IgD-negative memory B cell (primary cell): ENCODE data around the gene ARL3. TPM values are rescaled to one million over a fixed set of nuclear protein-coding genes. Genes with fewer than 3 reads are reported as not detected.
"Not testable (repeated sequence)": the region's sequence is repeated elsewhere in the genome, so short reads cannot be mapped to it uniquely, and the experiment has no call there.

Experiments used
- H3K27ac Mint-ChIP-seq, 3 donors: one replicate each; pipeline ENCODE4 v1.8.0; 2020 to 2022; ENCODE audit warnings: mild to moderate bottlenecking in 3 of 3, mixed read lengths in 3 of 3, moderate library complexity in 1 of 3
- H3K27me3 Mint-ChIP-seq: one replicate; pipeline ENCODE4 v1.8.0; 2021; ENCODE audit warnings: mixed read lengths
- H3K36me3 Mint-ChIP-seq: one replicate; pipeline ENCODE4 v1.8.0; 2020; ENCODE audit warnings: mild to moderate bottlenecking, mixed read lengths
- H3K4me1 Mint-ChIP-seq, 3 donors: one replicate each; pipeline ENCODE4 v1.8.0; 2020 to 2022; ENCODE audit warnings: mixed read lengths in 3 of 3, mild to moderate bottlenecking in 1 of 3
- H3K4me3 Mint-ChIP-seq, 4 donors: one replicate each; pipeline ENCODE4 v1.8.0; 2020 to 2022; ENCODE audit warnings: mild to moderate bottlenecking in 4 of 4, mixed read lengths in 4 of 4, moderate library complexity in 3 of 4
- H3K9me3 Mint-ChIP-seq, 3 donors: one replicate each; pipeline ENCODE4 v1.8.0; 2020 to 2021; ENCODE audit warnings: mixed read lengths in 3 of 3, mild to moderate bottlenecking in 1 of 3
- polyA plus RNA-seq: library from polyadenylated mRNA; unstranded; fragments of 300-500 nt; fragmentation: Illumina TruSeq; gene quantifications from one replicate; pipeline ENCODE4 v1.2.3, GENCODE V29; 2021

The ARL3 gene
- polyA plus RNA-seq, 1 donor from 2014 or later = 3.8 TPM

DNA sequence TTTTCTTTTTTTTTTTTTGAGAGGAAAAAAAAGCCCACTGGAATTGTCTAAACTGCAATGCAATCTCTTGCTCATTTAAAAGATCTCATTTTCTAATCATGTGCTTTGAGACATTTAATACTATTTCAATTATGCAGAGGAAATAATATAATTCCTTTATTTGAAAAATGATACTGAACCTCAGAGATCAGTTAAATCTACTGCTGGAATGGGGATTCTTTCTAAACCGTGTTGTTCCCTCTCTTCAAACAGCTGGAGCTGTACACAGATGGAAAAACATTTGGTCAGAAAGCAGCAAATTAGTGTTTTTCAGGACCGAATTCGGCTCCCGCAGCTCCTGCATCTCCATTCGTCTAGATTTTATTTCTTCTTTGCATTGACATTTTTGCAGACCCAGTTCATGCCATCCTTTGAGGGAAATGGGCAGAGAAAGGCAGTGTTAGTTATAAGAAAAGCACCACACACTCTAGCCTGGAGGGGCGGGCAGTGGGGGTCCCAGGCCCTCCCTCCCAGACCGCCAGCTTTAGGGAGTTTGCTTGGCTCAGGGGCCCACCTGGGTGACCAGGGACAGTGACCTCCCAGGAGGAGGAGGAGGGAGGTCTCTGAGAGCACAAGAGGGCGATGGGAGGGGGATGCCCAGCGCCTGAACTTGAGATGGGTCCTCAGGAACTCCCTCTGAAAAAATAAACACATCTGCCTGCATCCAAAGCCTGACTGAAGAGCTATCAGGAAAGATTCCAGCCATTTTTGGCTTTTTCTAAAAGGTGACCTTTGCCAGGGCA lies 37.5 kb downstream of the ARL3 start:
- Mint-ChIP-seq H3K27ac (peak overlapping the region in 1 of 3 donors; percentile 33), H3K4me1 (peaks cover 23 to 34% (median 28%) of the 10 kb centered on the region in 3 donors), H3K9me3 (no peaks in the 10 kb centered on the region), H3K27me3 (no peaks in the 10 kb centered on the region), H3K36me3 (peaks cover 2% of the 10 kb centered on the region), H3K4me3 (no peak overlapping the region)

DNA sequence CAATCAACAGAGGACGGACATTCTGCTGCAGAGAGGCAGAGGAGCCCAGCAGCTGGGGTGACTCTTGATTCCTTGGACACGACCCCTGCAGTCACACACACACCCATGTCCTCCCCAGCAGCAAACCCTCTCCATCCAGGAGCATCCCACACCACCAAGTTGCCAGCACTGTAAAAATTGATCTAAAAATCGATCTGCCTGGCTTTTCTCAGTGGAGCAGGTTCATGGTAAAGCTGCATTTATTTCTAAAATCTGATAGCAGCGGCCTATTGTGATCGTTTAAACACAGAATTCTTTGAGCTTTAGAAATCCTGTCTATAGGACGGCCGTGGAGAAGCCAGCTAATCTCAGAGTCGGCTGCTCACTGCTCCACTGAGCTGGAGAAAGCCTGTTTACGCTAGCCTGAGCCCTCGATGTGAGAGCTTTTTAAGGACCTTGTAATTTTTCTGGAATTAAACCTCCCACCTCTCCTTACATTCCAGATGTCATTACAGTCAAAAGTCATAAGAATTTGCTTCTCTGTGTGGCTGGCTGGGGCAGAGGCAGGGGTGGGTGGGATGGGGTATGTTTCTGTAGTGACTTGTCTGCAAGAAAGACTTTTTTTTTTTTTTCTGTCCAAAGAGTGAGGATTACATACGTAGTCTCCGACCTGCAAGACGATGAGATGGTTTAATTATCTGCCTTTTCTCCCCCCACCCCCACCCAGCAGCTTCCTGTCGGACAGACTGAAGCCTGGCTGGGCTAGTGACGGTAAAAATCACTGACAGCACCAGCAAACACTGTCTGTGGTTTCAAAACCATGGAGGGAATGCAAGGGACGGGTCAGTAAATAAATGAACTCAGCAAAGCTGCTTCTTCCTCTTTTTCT lies 38.3 kb downstream of the ARL3 start:
- H3K27me3 Mint-ChIP-seq = no peaks in the 10 kb centered on the region
- no peak overlapping the region for H3K27ac Mint-ChIP-seq
- H3K9me3 Mint-ChIP-seq = no peaks in the 10 kb centered on the region
- peaks cover 2% of the 10 kb centered on the region for H3K36me3 Mint-ChIP-seq
- peaks cover 23 to 34% (median 28%) of the 10 kb centered on the region in 3 donors for H3K4me1 Mint-ChIP-seq
- peak overlapping the region in 2 of 4 donors; percentile 42 to 43 for H3K4me3 Mint-ChIP-seq

DNA sequence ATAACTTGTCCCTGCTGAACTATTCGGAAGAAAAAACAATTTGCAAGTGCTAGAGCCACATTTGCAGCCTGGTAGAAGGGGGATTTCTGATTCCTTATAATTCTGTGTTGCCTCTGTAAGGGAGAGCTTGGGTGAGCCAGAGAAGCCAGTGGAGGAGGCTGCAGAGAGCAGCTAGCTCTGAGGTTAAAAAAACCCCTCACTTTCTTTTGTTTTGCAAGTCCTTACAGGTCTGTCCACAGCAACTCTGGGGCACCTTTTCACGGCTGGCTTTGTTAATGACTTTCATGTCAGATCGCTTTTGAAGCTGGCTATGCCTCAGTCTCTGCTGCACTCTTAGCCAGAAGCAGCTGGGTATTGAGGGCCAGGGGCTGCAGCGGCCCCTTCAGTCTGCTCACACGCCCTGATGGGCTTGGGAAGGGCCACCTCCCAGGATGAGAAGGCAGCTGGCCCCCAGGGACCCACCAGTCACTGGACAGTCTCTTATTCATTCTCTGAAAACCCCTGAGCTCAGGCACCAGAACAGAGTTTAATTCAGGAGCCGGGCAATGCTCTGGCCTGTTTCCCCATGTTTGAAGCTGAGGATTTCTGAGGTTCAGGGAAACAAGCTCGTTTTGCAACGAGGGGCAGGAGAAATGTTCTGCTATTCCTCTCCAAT lies 39.1 kb downstream of the ARL3 start:
- H3K27me3 Mint-ChIP-seq = no peaks in the 10 kb centered on the region
- peaks cover 23 to 34% (median 28%) of the 10 kb centered on the region in 3 donors for H3K4me1 Mint-ChIP-seq
- peaks cover 2% of the 10 kb centered on the region for H3K36me3 Mint-ChIP-seq
- no peaks in the 10 kb centered on the region for H3K9me3 Mint-ChIP-seq
- peak overlapping the region in 2 of 4 donors; percentile 42 to 43 for H3K4me3 Mint-ChIP-seq
- H3K27ac Mint-ChIP-seq = peak overlapping the region in 2 of 3 donors; percentile 49 to 62

DNA sequence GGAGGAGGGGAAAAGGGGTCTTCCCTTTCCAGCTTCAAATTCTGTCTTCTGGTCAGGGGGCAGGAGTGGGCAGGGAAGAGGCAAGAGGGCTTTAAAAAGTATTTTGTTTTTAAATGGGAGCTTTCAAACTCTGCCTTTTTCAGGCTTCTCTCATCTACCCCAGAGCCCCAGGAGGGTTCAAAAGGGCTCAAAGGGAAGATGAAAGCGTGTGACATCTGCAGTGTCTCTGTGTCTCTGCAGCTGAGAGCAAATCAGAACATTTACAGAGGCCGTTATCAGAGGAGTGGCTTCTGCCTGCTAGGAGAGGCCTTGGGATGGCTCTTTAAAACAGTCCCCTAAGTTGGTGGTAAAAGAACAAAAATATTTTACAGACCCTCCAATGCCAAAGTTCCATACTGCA lies 39.6 kb downstream of the ARL3 start:
- Mint-ChIP-seq H3K27me3 (no peaks in the 10 kb centered on the region), H3K27ac (no peak overlapping the region), H3K36me3 (peaks cover 2% of the 10 kb centered on the region), H3K4me3 (peak overlapping the region in 1 of 4 donors; percentile 7), H3K9me3 (no peaks in the 10 kb centered on the region), H3K4me1 (peaks cover 23 to 34% (median 28%) of the 10 kb centered on the region in 3 donors)

DNA sequence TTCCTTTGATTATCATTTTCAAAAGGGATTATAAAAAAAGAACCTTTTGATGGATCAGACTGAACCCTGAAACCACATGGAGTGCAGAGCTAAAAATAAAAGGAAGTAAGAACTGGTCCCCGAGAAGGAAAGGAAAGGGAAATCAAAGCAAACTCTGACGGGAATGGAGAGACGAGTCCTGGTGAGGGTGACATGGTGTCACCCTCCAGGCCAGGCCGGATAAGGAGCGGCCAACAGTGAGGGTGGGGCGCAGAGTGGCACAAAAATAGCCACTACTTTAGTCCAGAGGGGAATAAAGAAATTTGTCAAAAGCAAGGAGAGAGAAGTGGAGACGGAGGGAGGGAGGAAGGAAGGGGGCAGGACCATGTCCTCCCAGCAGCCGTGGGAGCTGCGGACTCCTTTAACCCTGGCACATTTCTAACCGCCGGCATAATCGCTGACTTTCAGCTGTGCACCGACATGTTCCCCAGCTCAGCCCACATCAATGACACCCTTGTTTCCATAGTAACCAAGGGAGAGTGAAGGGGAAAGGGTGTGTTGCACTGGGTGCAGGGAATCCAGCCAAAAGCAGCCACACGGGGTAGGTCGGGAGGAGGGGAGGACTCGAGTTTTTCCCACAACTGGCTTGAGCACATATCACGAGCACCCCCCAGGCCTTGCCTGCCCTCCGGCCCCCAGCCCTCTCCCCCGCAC lies 40.2 kb downstream of the ARL3 start:
- Mint-ChIP-seq H3K27me3 (no peaks in the 10 kb centered on the region), H3K4me1 (peaks cover 22 to 34% (median 27%) of the 10 kb centered on the region in 3 donors), H3K36me3 (peaks cover 2% of the 10 kb centered on the region), H3K27ac (peak overlapping the region in 2 of 3 donors; percentile 11 to 54), H3K9me3 (no peaks in the 10 kb centered on the region), H3K4me3 (peak overlapping the region; percentile 1 to 79 (median 50))

DNA sequence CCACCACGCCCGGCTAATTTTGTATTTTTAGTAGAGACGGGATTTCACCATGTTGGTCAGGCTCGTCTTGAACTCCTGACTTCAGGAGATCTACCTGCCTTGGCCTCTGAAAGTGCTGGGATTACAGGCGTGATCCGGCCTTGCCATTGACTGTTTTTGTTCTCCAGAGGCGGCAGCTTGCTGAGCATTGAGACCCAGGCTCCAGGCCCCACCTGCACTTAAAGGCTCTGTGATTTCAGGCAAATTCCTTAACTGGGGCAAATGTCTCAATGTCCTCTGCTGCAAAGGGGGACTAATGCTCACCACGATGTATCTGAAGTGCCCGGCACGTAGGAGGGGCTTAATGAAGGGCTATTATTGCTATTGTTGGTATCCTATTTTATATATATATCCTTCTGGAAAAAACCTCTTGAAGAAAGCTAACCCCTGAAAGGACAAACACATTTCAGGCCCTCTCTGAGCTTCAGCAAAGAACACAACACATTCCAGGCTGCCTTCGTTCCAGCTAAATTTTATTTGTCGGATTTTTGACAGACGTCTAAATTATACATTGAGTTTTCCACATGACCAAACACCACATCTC lies 40.9 kb downstream of the ARL3 start:
- H3K4me1 Mint-ChIP-seq = peaks cover 21 to 34% (median 24%) of the 10 kb centered on the region in 3 donors
- H3K27ac Mint-ChIP-seq = peak overlapping the region in 2 of 3 donors; percentile 11 to 54
- H3K4me3 Mint-ChIP-seq = peak overlapping the region in 2 of 4 donors; percentile 56 to 63
- no peaks in the 10 kb centered on the region for H3K9me3 Mint-ChIP-seq
- H3K36me3 Mint-ChIP-seq = peaks cover 2% of the 10 kb centered on the region
- no peaks in the 10 kb centered on the region for H3K27me3 Mint-ChIP-seq

- Mint-ChIP-seq H3K27me3 (no peaks in the 10 kb centered on the region), H3K27ac (no peak overlapping the region), H3K9me3 (no peaks in the 10 kb centered on the region), H3K4me3 (no peak overlapping the region), H3K4me1 (peaks cover 16 to 21% (median 16%) of the 10 kb centered on the region in 3 donors), H3K36me3 (peaks cover 2% of the 10 kb centered on the region)
Observed at GRCh38 chr10:102670871-102671434, 43.2 kb downstream of the ARL3 start.

DNA sequence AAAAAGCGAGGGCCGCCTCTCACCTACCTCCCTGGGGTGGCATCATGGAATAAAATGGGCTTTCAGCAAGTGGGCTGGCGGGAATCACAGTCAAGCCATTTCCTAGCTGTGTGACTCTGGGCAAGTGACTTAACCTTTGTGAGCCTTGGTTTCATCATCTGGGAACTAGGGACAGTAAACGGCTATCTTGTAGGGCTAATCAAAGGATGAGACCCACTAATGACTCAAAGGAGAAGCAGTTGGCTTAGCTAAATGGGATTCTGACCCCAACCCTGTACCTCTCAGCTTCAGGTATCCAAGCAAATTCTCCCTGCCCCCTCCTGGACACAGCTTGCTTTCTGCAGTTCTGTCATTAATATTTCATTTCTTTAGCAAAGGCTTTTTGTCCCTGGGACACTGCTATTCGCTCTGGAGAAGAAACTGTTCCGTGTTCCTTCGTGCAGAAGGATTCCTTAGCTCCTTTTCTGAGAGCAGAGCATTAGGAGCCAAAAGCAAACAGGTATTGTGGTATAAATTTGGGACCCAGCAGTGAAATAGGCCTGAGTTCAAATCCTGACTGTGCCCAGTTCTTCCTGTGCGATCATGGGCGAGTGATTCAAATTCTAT lies 44.0 kb downstream of the ARL3 start:
- Mint-ChIP-seq H3K9me3 (no peaks in the 10 kb centered on the region), H3K4me3 (no peak overlapping the region), H3K27ac (no peak overlapping the region), H3K4me1 (peaks cover 9 to 13% (median 11%) of the 10 kb centered on the region in 3 donors), H3K27me3 (no peaks in the 10 kb centered on the region), H3K36me3 (peaks cover 2% of the 10 kb centered on the region)

GRCh38 chr10:102669206-102670064 lies 44.8 kb downstream of the ARL3 start:
- H3K4me3 Mint-ChIP-seq = no peak overlapping the region
- H3K9me3 Mint-ChIP-seq = no peaks in the 10 kb centered on the region
- no peak overlapping the region for H3K27ac Mint-ChIP-seq
- H3K4me1 Mint-ChIP-seq = peaks cover 6 to 8% (median 6%) of the 10 kb centered on the region in 3 donors
- H3K36me3 Mint-ChIP-seq = peaks cover 2% of the 10 kb centered on the region
- no peaks in the 10 kb centered on the region for H3K27me3 Mint-ChIP-seq

DNA sequence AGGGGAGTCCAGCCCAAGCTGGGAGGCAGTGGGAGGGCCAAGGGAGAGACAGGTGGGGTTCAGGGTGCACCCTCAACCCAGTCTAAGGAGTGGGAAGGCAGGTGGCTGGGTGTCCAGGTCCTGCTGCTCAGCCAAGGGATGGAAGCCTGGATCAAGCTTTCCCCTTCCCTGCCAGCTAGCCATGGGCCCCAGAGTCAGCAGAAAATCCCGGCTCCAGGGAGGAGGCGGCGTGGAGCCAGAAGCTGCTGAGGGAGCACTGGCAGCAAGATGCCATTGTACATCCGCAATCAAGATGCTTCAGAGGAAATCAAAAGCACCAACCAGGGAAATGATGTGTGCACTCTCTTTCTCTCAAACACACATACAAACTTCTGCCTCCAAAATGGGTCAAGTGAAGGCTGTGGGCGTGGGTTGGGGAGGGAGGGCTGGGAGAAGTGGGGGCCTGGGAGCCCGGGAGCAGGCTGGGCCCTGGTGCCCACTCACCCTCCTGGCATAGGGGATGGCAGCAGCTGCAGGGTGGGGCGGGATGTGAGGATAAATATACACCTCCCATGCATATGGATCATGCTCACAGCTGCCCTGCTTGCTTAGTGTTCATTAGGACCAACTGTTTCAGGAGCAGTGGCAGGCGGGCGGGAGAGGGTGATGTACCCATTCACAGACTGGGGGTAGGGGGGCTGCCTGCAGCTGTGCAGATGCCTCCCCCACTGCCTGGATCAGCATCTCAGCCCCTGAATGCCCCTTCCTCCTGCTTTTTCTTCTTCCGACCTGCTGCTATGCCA lies 45.7 kb downstream of the ARL3 start:
- Mint-ChIP-seq H3K4me1 (peaks cover 0 to under 1% (median under 1%) of the 10 kb centered on the region in 3 donors), H3K9me3 (no peaks in the 10 kb centered on the region), H3K27ac (no peak overlapping the region), H3K4me3 (no peak overlapping the region), H3K27me3 (no peaks in the 10 kb centered on the region), H3K36me3 (no peaks in the 10 kb centered on the region)

- H3K9me3 Mint-ChIP-seq, H3K27me3 Mint-ChIP-seq, H3K4me3 Mint-ChIP-seq, H3K36me3 Mint-ChIP-seq, H3K4me1 Mint-ChIP-seq, H3K27ac Mint-ChIP-seq: not testable (repeated sequence)
Observed at GRCh38 chr10:102667411-102667810, 46.8 kb downstream of the ARL3 start.

DNA sequence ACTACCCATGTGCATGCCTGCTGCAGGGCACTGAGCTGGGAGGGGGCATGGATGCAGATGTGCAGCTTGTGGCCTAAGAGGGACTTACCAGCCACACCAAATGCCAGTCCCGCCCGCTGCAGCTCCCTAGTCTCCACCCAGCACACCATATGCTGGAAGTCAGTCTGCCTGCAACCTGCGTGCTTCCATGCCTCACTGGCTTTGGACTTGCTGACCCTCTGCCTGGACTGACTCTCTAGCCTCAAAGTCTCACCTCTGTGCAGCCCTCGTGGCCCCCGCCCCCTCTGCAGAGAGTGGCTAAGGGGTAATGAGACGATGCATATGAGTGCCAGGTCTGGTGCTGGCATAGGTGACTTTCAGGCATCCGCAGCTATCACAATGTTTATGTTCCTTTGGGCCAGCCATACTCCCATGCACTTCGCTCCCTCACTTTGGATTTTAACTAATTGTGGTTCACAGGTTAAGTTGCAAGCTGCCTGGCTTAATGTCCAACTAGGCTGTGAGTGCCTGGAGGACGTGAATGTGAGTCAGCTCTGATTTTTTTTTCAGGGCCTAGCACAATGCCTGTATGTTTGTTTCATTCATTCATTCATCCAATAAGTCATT lies 48.2 kb downstream of the ARL3 start:
- no peaks in the 10 kb centered on the region for H3K9me3 Mint-ChIP-seq
- H3K36me3 Mint-ChIP-seq = no peaks in the 10 kb centered on the region
- no peak overlapping the region for H3K4me3 Mint-ChIP-seq
- peaks cover 0 to 5% (median 0%) of the 10 kb centered on the region in 3 donors for H3K4me1 Mint-ChIP-seq
- H3K27me3 Mint-ChIP-seq = no peaks in the 10 kb centered on the region
- H3K27ac Mint-ChIP-seq = no peak overlapping the region
